Gastroesophageal sphincter (tissue), 4 donors: ENCODE data around the gene PLXDC2. TPM values are rescaled to one million over a fixed set of nuclear protein-coding genes. Genes with fewer than 3 reads are reported as not detected.

Source experiments
- ATAC-seq: fragments of 150-250 bp; one replicate; pipeline ENCODE4 v1.9.1; 2016; ENCODE audit warnings: mild to moderate bottlenecking, moderate library complexity
- H3K27ac ChIP-seq, 4 donors: fragments of 200-600 bp; sonication (generic) in 3 of 4; 1 replicate in 3 of 4; 2 replicates in 1 of 4; pipeline ENCODE4 v1.5.1; 2016 to 2019
- H3K27me3 ChIP-seq: fragments of 200-600 bp; sonication (generic); one replicate; pipeline ENCODE4 v1.5.1; 2019
- H3K36me3 ChIP-seq, 2 donors: fragments of 200-600 bp; sonication (generic); one replicate each; pipeline ENCODE4 v1.5.1; 2019; ENCODE audit warnings: control low read depth in 1 of 2
- H3K4me1 ChIP-seq, 3 donors: fragments of 200-600 bp; sonication (generic); 1 replicate in 2 of 3; 2 replicates in 1 of 3; pipeline ENCODE4 v1.5.1; 2016 to 2019; ENCODE audit warnings: control low read depth in 2 of 3
- H3K4me3 ChIP-seq, 2 donors: fragments of 200-600 bp; sonication (generic); one replicate each; pipeline ENCODE4 v1.5.1; 2019; ENCODE audit warnings: mild to moderate bottlenecking in 1 of 2, moderate library complexity in 1 of 2
- H3K9me3 ChIP-seq, 3 donors: fragments of 200-600 bp; sonication (generic); one replicate each; pipeline ENCODE4 v1.5.1; 2017 to 2019; ENCODE audit warnings: control low read depth in 2 of 3
- EP300 ChIP-seq: sonication (generic); formaldehyde crosslinking; IDR thresholded peaks from one replicate; pipeline ENCODE4 v1.6.1; 2017; ENCODE audit warnings: antibody characterized with exemption, mild to moderate bottlenecking
- POLR2A ChIP-seq, 2 donors: fragments of 450-650 bp; IDR thresholded peaks; one replicate each; pipeline ENCODE4 v1.6.1; 2017; ENCODE audit warnings: antibody characterized with exemption in 2 of 2, mild to moderate bottlenecking in 2 of 2, moderate library complexity in 1 of 2
- POLR2AphosphoS5 ChIP-seq: sonication (generic); formaldehyde crosslinking; IDR thresholded peaks from one replicate; pipeline ENCODE4 v1.6.1; 2017; ENCODE audit warnings: antibody characterized with exemption
- WGBS, 2 donors: methylation state at CpG; one replicate each; pipeline ENCODE4 v1.1.5; 2018; ENCODE audit warnings: low coverage in 1 of 2; 5-methylcytosine and 5-hydroxymethylcytosine counted together
- total RNA-seq, 4 donors: library from RNA; depleted of rRNA; stranded (reverse); fragments of >200 nt; gene quantifications; one replicate each; pipeline ENCODE4 v1.1.0, GENCODE V29; 2016
- TF ChIP-seq, protein P1 (sequence below), 4 experiments: fragments of 200-600 bp in 2 of 4; fragments of 450-650 bp in 2 of 4; sonication (generic) in 1 of 4; IDR thresholded peaks; one replicate each; pipeline ENCODE4 v1.5.1; 2017 to 2019; ENCODE audit warnings: antibody characterized with exemption in 4 of 4, mild to moderate bottlenecking in 2 of 4, moderate library complexity in 2 of 4

The PLXDC2 gene
- total RNA-seq, 4 donors from 2014 or later = 32.3 to 65.5 (median 50.5) TPM

DNA sequence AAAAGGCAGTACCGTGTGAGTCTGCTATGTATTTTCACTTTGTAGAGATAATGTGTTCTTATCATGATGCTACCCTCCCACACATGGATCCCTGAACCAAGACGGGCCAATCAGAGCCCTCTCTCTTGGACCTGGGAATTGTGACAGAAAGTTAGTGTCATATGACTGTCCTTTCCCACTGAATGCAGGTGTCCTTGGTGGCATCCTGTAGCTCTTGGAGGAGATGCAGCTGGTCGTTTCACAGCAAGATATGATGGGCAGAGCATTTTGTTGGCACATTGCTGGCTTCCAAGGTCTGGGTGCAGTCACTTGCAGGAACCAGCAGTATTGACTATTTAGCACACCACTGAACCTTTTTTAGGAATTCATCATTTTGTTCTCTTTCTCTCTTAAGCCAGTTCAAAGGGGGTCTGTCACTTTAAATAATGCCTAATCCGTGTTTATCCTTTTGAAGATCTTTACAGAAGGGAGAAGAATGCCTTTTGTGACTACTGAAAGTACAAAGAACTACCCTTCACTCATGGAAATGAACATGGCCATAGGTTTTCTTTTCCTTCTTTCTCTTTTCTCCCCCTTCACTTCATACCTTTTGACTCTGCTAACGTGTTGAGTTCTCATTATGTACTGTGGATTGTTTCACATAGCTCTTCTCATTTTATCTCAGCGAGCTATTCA is 125.1 kb downstream of the PLXDC2 start:
- H3K4me1 ChIP-seq = peaks cover 6 to 18% (median 13%) of the 10 kb centered on the region in 3 donors
- H3K27ac ChIP-seq = no peak overlapping the region
- H3K36me3 ChIP-seq = no peaks in the 10 kb centered on the region
- WGBS, 2 donors = 63 to 73% methylated on average over 5 of the region's 6 CpGs
- H3K27me3 ChIP-seq = no peaks in the 10 kb centered on the region
- H3K9me3 ChIP-seq = no peaks in the 10 kb centered on the region
- no peak for ATAC-seq
- no peak for TF ChIP-seq EP300
- TF ChIP-seq, protein P1, sequence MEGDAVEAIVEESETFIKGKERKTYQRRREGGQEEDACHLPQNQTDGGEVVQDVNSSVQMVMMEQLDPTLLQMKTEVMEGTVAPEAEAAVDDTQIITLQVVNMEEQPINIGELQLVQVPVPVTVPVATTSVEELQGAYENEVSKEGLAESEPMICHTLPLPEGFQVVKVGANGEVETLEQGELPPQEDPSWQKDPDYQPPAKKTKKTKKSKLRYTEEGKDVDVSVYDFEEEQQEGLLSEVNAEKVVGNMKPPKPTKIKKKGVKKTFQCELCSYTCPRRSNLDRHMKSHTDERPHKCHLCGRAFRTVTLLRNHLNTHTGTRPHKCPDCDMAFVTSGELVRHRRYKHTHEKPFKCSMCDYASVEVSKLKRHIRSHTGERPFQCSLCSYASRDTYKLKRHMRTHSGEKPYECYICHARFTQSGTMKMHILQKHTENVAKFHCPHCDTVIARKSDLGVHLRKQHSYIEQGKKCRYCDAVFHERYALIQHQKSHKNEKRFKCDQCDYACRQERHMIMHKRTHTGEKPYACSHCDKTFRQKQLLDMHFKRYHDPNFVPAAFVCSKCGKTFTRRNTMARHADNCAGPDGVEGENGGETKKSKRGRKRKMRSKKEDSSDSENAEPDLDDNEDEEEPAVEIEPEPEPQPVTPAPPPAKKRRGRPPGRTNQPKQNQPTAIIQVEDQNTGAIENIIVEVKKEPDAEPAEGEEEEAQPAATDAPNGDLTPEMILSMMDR (IDR thresholded peaks at IDR 0.05) = no peak
- TF ChIP-seq POLR2AphosphoS5 = no peak
- no peak for TF ChIP-seq POLR2A (IDR thresholded peaks at IDR 0.05)
- no peak overlapping the region for H3K4me3 ChIP-seq

DNA sequence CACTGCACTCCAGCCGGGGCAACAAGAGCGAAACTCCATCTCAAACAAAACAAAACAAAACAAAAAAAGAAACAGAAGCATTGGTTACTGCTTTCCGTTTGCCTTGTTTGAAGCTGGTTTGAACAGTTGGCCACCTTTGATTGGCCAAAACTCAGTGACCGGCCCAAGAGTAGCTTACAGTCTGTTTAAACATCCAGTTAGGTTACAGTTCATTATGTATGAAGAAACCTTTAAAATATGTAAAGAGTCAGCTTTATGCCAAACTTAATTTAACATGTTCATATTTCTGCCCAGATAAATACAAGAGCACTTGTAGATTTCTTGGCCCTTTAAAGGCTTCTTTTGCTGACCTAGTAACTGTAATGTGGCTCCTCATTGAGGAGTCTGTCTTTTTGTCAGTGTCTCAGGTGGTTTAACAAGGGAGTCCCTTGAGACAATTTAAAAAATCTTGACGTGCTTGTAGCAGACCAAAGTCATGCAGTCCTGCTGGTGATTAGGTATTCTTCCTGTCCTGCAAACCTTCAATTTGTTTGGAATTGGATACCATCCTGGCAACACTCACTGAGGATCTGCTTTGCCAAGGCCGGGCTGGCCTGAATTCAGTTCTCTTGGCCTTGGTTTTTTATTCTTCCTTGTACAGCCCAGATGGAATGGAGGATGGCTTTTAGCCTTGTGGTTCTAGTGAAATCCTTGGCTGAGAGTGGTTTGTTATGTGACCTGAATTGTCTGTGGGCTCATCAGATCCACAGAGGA is 128.9 kb downstream of the PLXDC2 start:
- 18 to 58% methylated on average over 3 to 5 of the region's 6 CpGs for WGBS, 2 donors
- TF ChIP-seq POLR2A (IDR thresholded peaks at IDR 0.05) (no peak), POLR2AphosphoS5 (no peak), EP300 (no peak)
- TF ChIP-seq, protein P1 (IDR thresholded peaks at IDR 0.05) = no peak
- Histone ChIP-seq H3K9me3 (no peaks in the 10 kb centered on the region), H3K27ac (peak overlapping the region; percentile 50 to 60 (median 54)), H3K36me3 (no peaks in the 10 kb centered on the region), H3K27me3 (no peaks in the 10 kb centered on the region), H3K4me1 (peaks cover 6 to 42% (median 20%) of the 10 kb centered on the region in 3 donors), H3K4me3 (no peak overlapping the region)
- ATAC-seq = peak; percentile 64

DNA sequence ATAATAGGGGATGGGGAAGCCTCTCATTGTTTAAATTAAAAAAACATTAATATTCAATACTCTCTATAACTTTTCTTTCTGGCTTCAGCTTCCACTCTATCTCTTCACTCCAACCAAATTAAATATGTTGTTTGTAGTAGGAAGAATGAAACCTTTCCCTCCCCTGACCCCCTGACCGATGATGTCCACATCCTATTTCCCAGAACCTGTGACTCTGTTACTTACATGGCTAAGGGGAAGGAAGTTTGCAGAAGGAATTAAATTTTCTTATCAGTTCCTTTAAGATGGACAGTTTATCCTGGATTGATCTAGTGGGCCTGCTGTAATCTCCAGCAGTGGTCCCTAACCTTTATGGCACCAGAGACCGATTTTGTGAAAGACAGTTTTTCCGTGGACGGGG is 130.0 kb downstream of the PLXDC2 start:
- no peak for TF ChIP-seq POLR2A (IDR thresholded peaks at IDR 0.05)
- WGBS, 2 donors = 80 to 100% methylated on average over 1 to 4 of the region's 4 CpGs
- H3K36me3 ChIP-seq = no peaks in the 10 kb centered on the region
- no peak for ATAC-seq
- no peaks in the 10 kb centered on the region for H3K9me3 ChIP-seq
- H3K27ac ChIP-seq = peak overlapping the region in 2 of 4 donors; percentile 51 to 56
- H3K4me1 ChIP-seq = peaks cover 5 to 42% (median 20%) of the 10 kb centered on the region in 3 donors
- no peak overlapping the region for H3K4me3 ChIP-seq
- H3K27me3 ChIP-seq = no peaks in the 10 kb centered on the region

DNA sequence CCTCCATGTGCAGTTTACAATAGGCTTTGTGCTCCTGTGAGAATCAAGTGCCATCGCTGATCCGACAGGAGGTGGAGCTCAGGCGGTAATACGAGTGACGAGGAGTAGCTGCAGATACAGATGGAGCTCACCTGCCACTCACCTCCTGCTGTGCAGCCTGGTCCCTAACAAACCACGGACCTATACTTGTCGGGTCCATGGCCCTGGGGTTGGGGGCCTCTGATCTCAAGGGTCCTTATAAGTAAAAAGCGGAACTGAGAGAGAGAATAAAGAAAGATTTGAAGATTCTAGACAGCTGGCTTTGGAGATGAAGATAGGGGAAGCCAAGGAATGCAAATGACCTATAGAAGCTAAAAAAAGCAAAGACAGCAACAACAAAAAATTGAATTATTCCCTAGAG is 130.6 kb downstream of the PLXDC2 start:
- TF ChIP-seq POLR2A (IDR thresholded peaks at IDR 0.05) = no peak
- H3K27me3 ChIP-seq = no peaks in the 10 kb centered on the region
- 82 to 100% methylated on average over 2 to 5 of the region's 8 CpGs for WGBS, 2 donors
- H3K9me3 ChIP-seq = no peaks in the 10 kb centered on the region
- no peak for ATAC-seq
- H3K4me3 ChIP-seq = no peak overlapping the region
- H3K27ac ChIP-seq = peak overlapping the region in 2 of 4 donors; percentile 8 to 56
- no peaks in the 10 kb centered on the region for H3K36me3 ChIP-seq
- H3K4me1 ChIP-seq = peaks cover 5 to 42% (median 20%) of the 10 kb centered on the region in 3 donors

DNA sequence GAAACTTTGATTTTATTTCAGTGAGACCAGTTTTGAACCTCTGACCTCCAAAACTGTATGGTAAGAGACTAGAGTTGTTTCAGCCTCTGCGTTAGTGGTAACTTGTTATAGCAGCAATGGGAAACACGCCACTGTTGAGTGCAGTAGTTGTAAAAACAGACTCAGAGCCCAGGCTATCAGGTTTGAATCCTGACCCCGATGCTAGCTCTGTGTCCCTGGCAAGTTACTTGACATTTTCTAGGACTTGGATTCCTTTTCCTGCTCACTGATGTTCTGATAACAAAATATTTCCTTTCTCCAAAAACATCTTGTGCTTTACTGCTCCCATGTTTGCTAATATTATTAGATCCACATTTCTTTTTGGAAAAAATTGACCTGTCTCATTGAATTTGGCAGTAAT is 131.0 kb downstream of the PLXDC2 start:
- Histone ChIP-seq H3K36me3 (no peaks in the 10 kb centered on the region), H3K4me3 (no peak overlapping the region), H3K27ac (peak overlapping the region in 2 of 4 donors; percentile 8 to 56), H3K4me1 (peaks cover 5 to 43% (median 20%) of the 10 kb centered on the region in 3 donors), H3K27me3 (no peaks in the 10 kb centered on the region), H3K9me3 (no peaks in the 10 kb centered on the region)
- TF ChIP-seq POLR2AphosphoS5 (no peak), EP300 (no peak), POLR2A (IDR thresholded peaks at IDR 0.05) (no peak)
- TF ChIP-seq, protein P1 (IDR thresholded peaks at IDR 0.05) = no peak
- ATAC-seq = peak; percentile 40
- 33 to 41% methylated on average over 2 to 3 of the region's 3 CpGs for WGBS, 2 donors
